ENCODE data around the gene PGLYRP4. TPM values are rescaled to one million over a fixed set of nuclear protein-coding genes. Genes with fewer than 3 reads are reported as not detected.
"Not testable (repeated sequence)": the region's sequence is repeated elsewhere in the genome, so short reads cannot be mapped to it uniquely, and the experiment has no call there.

PGLYRP4 gene
- total RNA-seq, 1 donor from 2014 or later, result 4.4 TPM

DNA sequence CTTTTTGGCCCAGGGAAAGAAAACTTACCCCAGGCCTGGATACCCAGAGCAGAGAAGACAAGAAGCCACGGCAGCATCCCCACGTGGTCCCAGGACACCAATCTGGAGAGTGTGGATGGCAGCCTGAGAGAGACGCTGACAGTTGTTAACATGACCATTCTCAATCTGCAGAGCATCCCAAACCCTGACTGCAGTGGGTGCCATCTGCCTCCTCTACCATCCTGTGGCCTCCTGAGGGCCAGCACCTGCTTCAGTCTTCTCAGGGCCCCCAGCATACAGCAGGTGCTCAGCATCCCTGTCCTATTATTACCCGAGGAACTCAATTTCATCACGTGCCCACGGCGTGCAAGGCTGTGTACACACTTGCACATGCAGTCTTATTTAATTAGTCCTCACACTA, 785 bp downstream of the PGLYRP4 start:
- peak overlapping the region; percentile 10 for H3K4me3 Mint-ChIP-seq
- no peaks in the 10 kb centered on the region for H3K9me3 Mint-ChIP-seq
- peaks cover 10% of the 10 kb centered on the region for H3K4me1 Mint-ChIP-seq (ENCODE audit: unreplicated experiment)
- DNase-seq (ENCODE audit: extremely low spot score, unreplicated experiment), result peak; percentile 29
- no peak overlapping the region for H3K27ac Mint-ChIP-seq
- TF ChIP-seq, protein P1, sequence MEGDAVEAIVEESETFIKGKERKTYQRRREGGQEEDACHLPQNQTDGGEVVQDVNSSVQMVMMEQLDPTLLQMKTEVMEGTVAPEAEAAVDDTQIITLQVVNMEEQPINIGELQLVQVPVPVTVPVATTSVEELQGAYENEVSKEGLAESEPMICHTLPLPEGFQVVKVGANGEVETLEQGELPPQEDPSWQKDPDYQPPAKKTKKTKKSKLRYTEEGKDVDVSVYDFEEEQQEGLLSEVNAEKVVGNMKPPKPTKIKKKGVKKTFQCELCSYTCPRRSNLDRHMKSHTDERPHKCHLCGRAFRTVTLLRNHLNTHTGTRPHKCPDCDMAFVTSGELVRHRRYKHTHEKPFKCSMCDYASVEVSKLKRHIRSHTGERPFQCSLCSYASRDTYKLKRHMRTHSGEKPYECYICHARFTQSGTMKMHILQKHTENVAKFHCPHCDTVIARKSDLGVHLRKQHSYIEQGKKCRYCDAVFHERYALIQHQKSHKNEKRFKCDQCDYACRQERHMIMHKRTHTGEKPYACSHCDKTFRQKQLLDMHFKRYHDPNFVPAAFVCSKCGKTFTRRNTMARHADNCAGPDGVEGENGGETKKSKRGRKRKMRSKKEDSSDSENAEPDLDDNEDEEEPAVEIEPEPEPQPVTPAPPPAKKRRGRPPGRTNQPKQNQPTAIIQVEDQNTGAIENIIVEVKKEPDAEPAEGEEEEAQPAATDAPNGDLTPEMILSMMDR (conservative IDR thresholded peaks at IDR 0.05), result no peak
- H3K27me3 Mint-ChIP-seq, result peaks cover 27% of the 10 kb centered on the region
- H3K36me3 Mint-ChIP-seq, result no peaks in the 10 kb centered on the region

DNA sequence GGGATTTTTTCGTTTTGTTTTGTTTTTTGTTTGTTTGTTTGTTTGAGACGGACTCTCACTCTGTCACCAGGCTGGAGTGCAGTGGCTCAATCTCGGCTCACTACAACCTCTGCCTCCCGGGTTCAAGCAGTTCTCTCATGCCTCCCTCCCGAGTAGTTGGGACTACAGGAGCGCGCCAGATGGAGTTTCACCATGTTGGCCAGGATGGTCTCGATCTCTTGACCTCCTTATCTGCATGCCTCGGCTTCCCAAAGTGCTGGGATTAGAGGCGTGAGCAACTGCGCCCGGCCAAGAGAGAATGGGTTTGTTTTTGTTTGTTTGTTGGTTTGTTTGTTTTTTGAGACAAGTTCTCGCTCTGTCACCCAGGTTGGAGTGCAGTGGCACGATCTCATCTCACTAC, 1.6 kb downstream of the PGLYRP4 start:
- not testable (repeated sequence) for H3K36me3 Mint-ChIP-seq, H3K9me3 Mint-ChIP-seq, H3K27ac Mint-ChIP-seq, H3K4me3 Mint-ChIP-seq
- DNase-seq (ENCODE audit: extremely low spot score, unreplicated experiment), result peak; percentile 22
- Mint-ChIP-seq H3K27me3 (peaks cover 27% of the 10 kb centered on the region), H3K4me1 (ENCODE audit: unreplicated experiment) (peaks cover 10% of the 10 kb centered on the region)

DNA sequence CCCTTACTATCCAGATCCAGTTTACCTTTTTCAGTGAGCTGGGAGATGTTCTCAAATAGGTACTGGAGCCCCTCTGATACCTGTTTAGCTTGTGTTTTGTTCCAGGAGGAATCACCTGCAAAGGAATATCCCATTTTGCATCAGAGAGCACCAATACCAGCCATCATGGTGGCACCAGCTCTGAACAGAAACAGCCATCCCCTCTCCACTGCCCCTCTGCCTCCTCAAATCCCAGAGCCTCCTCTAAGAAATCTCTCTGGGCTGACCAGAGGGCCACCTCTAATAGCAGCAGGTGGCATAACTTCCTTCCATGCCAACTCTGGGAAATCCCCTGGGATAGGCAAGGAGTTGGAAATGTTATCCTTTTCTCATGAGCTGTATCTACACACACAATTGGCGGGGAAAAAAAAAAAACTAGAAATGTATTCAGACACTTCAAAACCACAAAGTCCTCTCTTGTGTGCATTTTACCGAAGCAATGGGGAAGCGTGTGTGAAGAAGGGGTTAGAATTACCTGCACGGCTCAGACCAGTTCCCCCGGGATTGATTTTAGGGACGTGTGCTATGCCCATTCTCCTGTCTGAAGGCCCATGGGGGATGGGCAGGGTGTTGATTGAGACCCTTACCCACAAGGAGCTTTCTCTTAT, 2.4 kb downstream of the PGLYRP4 start:
- peaks cover 27% of the 10 kb centered on the region for H3K27me3 Mint-ChIP-seq
- no peak overlapping the region for H3K4me3 Mint-ChIP-seq
- no peaks in the 10 kb centered on the region for H3K36me3 Mint-ChIP-seq
- peaks cover 10% of the 10 kb centered on the region for H3K4me1 Mint-ChIP-seq (ENCODE audit: unreplicated experiment)
- no peak overlapping the region for H3K27ac Mint-ChIP-seq
- no peaks in the 10 kb centered on the region for H3K9me3 Mint-ChIP-seq
- peak; percentile 40 for DNase-seq (ENCODE audit: extremely low spot score, unreplicated experiment)
- TF ChIP-seq, protein P1 (conservative IDR thresholded peaks at IDR 0.05), result no peak

DNA sequence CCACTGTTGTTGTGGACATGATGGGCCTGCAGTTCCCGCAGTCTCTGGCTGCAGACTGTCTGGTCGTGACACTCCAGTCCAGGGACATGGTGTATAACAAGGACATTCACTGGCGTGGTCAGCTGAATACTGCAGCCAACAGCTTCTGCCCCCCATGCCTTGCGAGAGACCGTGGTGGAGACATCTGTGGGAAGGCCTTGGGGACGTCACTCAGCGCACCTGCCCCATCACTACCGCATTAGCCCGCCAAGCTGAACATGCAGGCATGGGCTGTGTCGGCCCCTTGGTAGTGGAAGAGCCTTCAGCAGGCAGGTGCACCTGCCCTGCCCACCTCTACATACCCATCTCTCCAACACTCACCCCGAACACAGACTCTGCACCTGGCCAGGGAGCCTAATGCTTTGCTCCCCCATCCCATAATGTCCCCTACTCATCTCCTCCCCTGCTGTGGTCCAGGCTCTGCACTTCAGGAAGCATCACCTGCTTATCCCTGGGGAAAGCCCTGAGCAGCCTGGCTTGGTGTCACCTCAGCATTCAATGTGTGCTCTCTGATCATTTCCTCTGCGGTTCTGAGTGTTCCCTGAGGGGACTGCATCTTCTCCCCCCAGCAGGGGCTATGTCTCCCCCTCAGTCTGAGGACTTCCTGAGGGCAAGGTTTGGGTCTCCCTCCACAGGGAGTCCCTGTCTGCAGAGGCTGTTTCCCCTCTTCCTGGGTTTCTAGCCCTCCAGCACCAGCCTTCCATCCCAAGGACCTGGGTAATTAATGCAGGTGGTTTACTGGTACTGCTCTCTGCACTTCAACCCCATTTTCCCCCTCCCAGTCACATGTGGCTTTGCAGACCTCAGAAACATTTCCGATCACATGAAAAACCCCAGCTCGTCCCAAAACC, 3.2 kb downstream of the PGLYRP4 start:
- Mint-ChIP-seq H3K27ac (no peak overlapping the region), H3K9me3 (no peaks in the 10 kb centered on the region), H3K4me3 (no peak overlapping the region), H3K36me3 (no peaks in the 10 kb centered on the region), H3K27me3 (peaks cover 27% of the 10 kb centered on the region), H3K4me1 (ENCODE audit: unreplicated experiment) (peaks cover 10% of the 10 kb centered on the region)
- TF ChIP-seq, protein P1 (conservative IDR thresholded peaks at IDR 0.05), result no peak
- peak; percentile 51 for DNase-seq (ENCODE audit: extremely low spot score, unreplicated experiment)

DNA sequence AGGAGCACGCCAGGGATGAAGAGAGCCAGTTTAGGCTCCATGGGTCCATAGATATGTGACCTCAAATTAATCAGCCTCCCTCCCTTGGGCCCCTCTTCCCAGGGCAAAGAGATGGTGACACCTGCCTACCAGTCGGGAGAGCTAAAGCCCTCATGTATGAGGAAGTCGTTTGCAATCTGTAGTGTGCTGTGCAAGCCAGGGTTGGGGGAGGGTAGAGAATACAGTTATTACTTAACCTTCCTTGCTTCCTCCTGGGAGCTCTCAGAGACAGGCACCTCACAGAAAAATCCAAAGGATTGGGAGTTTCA, 4.0 kb downstream of the PGLYRP4 start:
- H3K27ac Mint-ChIP-seq, result no peak overlapping the region
- peaks cover 22% of the 10 kb centered on the region for H3K27me3 Mint-ChIP-seq
- no peak overlapping the region for H3K4me3 Mint-ChIP-seq

More for the DNA sequence above, 4.0 kb downstream of the PGLYRP4 start:
- TF ChIP-seq, protein P1 (conservative IDR thresholded peaks at IDR 0.05), result no peak
- H3K36me3 Mint-ChIP-seq, result no peaks in the 10 kb centered on the region
- H3K4me1 Mint-ChIP-seq (ENCODE audit: unreplicated experiment), result peaks cover 10% of the 10 kb centered on the region
- no peaks in the 10 kb centered on the region for H3K9me3 Mint-ChIP-seq
- peak; percentile 29 for DNase-seq (ENCODE audit: extremely low spot score, unreplicated experiment)
